ENCODE results near the gene ADSL.

GRCh38 chr22:40322818-40323447, 23.4 kb upstream of the ADSL start:
- TF ChIP-seq CTCF (IDR thresholded peaks at IDR 0.05) (no peak), POLR2A (IDR thresholded peaks at IDR 0.05) (no peak)
